ENCODE results near the gene KRT12. TPM values are rescaled to one million over a fixed set of nuclear protein-coding genes. Genes with fewer than 3 reads are reported as not detected.
A peak's percentile ranks its signal among the peaks of the same experiment; 100 is the strongest.

Gene KRT12
- total RNA-seq, 1 experiment from 2014 or later = 2.7 TPM

- DNase-seq = no peak
- no TSS peak for BruUV-seq (replicated peaks)
- Mint-ChIP-seq H3K27me3 (ENCODE audit: unreplicated experiment) (no peaks in the 10 kb centered on the region), H3K4me1 (ENCODE audit: low read depth, unreplicated experiment) (peaks cover 67% of the 10 kb centered on the region), H3K9me3 (ENCODE audit: low read depth, unreplicated experiment) (no peaks in the 10 kb centered on the region), H3K27ac (ENCODE audit: unreplicated experiment) (peak overlapping the region; percentile 46), H3K36me3 (ENCODE audit: insufficient read depth, unreplicated experiment) (peaks cover 12% of the 10 kb centered on the region), H3K4me3 (ENCODE audit: low read depth, unreplicated experiment) (no peak overlapping the region)
- CTCF ChIA-PET = interaction anchor here (0.6 to 7.9 kb wide), 43 partner anchors 10 to 1121 kb away, joined by 3 to 68 read pairs (median 6); partner anchors contain the start of genes KRT12, KRT15 and KRT23
- intact Hi-C loops (cut with micrococcal nuclease; ENCODE audit: unreplicated experiment) = loop anchor here (1.0 to 5.0 kb wide), 12 partner anchors 46 to 810 kb away; partner anchors contain the start of genes KRTAP1-1 and KRTAP2-3
- TF ChIP-seq, protein P1, sequence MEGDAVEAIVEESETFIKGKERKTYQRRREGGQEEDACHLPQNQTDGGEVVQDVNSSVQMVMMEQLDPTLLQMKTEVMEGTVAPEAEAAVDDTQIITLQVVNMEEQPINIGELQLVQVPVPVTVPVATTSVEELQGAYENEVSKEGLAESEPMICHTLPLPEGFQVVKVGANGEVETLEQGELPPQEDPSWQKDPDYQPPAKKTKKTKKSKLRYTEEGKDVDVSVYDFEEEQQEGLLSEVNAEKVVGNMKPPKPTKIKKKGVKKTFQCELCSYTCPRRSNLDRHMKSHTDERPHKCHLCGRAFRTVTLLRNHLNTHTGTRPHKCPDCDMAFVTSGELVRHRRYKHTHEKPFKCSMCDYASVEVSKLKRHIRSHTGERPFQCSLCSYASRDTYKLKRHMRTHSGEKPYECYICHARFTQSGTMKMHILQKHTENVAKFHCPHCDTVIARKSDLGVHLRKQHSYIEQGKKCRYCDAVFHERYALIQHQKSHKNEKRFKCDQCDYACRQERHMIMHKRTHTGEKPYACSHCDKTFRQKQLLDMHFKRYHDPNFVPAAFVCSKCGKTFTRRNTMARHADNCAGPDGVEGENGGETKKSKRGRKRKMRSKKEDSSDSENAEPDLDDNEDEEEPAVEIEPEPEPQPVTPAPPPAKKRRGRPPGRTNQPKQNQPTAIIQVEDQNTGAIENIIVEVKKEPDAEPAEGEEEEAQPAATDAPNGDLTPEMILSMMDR (IDR thresholded peaks at IDR 0.05; ENCODE audit: unreplicated experiment) = no peak
Observed at GRCh38 chr17:40857535-40857934, 9.5 kb downstream of the KRT12 start.

GRCh38 chr17:40854175-40854814 lies 12.7 kb downstream of the KRT12 start:
- TF ChIP-seq, protein P1 (IDR thresholded peaks at IDR 0.05; ENCODE audit: unreplicated experiment) = no peak
- intact Hi-C loops (cut with micrococcal nuclease; ENCODE audit: unreplicated experiment) = loop anchor here (1.0 to 5.0 kb wide), 3 partner anchors 36 to 643 kb away; no protein-coding TSS in a partner anchor
- Mint-ChIP-seq H3K27me3 (ENCODE audit: unreplicated experiment) (no peaks in the 10 kb centered on the region), H3K27ac (ENCODE audit: unreplicated experiment) (peak overlapping the region; percentile 86), H3K9me3 (ENCODE audit: low read depth, unreplicated experiment) (no peaks in the 10 kb centered on the region), H3K4me3 (ENCODE audit: low read depth, unreplicated experiment) (peak overlapping the region; percentile 33), H3K4me1 (ENCODE audit: low read depth, unreplicated experiment) (peaks cover 85% of the 10 kb centered on the region), H3K36me3 (ENCODE audit: insufficient read depth, unreplicated experiment) (peaks cover 24% of the 10 kb centered on the region)
- CTCF ChIA-PET = interaction anchor here (0.6 to 7.9 kb wide), 16 partner anchors 9 to 959 kb away, joined by 3 to 68 read pairs (median 4); partner anchors contain the start of gene KRTAP1-1
- DNase-seq = no peak
- BruUV-seq (replicated peaks) = no TSS peak

DNA sequence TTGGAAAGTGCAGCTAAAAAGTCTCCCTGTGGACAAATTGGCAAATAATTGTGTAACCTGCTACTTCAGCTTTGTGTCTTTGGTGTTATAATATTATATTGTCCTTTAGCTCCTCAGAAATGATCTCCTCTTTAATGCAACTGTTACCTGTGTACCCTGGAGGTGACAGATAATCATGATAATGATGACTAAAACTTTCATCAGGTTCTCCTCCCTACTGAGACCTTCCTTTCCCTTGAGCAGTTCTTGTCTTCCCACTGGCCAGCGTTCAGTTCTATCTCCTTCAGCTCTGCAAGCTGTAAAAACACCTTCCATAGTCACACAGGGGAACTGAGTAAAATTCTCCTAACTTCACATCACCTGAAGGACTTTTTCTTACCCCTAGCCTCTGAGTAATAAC lies 14.7 kb downstream of the KRT12 start:
- no peaks in the 10 kb centered on the region for H3K9me3 Mint-ChIP-seq (ENCODE audit: low read depth, unreplicated experiment)
- DNase-seq = no peak
- H3K4me3 Mint-ChIP-seq (ENCODE audit: low read depth, unreplicated experiment) = peak overlapping the region; percentile 0
- CTCF ChIA-PET = interaction anchor here (0.6 to 6.9 kb wide), 15 partner anchors 9 to 914 kb away, joined by 3 to 46 read pairs (median 4); partner anchors contain the start of genes SMARCE1 and WIPF2
- TF ChIP-seq, protein P1 (IDR thresholded peaks at IDR 0.05; ENCODE audit: unreplicated experiment) = no peak
- H3K27ac Mint-ChIP-seq (ENCODE audit: unreplicated experiment) = peak overlapping the region; percentile 74
- intact Hi-C loops (cut with micrococcal nuclease; ENCODE audit: unreplicated experiment) = loop anchor here (5.0 kb wide), 2 partner anchors 105 to 645 kb away; no protein-coding TSS in a partner anchor
- BruUV-seq (replicated peaks) = no TSS peak
- no peaks in the 10 kb centered on the region for H3K27me3 Mint-ChIP-seq (ENCODE audit: unreplicated experiment)
- peaks cover 24% of the 10 kb centered on the region for H3K36me3 Mint-ChIP-seq (ENCODE audit: insufficient read depth, unreplicated experiment)
- H3K4me1 Mint-ChIP-seq (ENCODE audit: low read depth, unreplicated experiment) = peaks cover 80% of the 10 kb centered on the region

DNA sequence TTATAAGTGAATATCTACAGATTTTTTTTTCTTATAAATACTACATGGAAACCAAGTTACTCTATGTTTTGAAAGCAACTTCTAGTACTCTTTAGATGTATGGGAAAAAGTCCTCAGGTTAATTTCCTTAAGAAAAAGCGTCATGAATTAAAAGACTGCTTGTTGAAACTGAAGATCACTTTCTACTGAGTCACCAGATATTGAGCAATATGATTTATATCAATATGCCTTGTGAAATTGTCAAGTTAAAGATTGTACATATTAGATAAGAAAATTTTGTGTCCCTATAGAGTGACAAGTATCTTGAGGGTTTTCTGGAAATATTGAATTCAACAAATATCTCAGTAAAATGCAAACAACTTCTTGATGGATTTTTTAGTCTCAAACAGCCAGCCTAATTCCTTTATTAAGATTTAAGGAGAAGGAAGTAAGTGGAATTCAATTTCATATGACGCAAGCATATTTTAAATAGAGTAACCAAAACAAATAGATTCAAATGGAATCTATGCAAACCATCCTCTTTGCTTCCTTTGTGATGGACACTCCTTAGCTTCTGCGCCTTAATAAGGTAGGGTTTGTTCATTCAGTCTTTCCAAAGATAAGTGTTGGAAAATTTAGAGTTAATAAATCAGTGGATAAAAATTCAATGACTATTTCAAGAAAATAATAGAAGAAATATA lies 16.6 kb downstream of the KRT12 start:
- peaks cover 24% of the 10 kb centered on the region for H3K36me3 Mint-ChIP-seq (ENCODE audit: insufficient read depth, unreplicated experiment)
- H3K9me3 Mint-ChIP-seq (ENCODE audit: low read depth, unreplicated experiment) = no peaks in the 10 kb centered on the region
- H3K27ac Mint-ChIP-seq (ENCODE audit: unreplicated experiment) = peak overlapping the region; percentile 74
- H3K4me1 Mint-ChIP-seq (ENCODE audit: low read depth, unreplicated experiment) = peaks cover 82% of the 10 kb centered on the region
- TF ChIP-seq, protein P1 (IDR thresholded peaks at IDR 0.05; ENCODE audit: unreplicated experiment) = no peak
- H3K4me3 Mint-ChIP-seq (ENCODE audit: low read depth, unreplicated experiment) = peak overlapping the region; percentile 4
- no peaks in the 10 kb centered on the region for H3K27me3 Mint-ChIP-seq (ENCODE audit: unreplicated experiment)
- no TSS peak for BruUV-seq (replicated peaks)
- intact Hi-C loops (cut with micrococcal nuclease; ENCODE audit: unreplicated experiment) = loop anchor here (1.0 to 5.0 kb wide), 7 partner anchors 32 to 1228 kb away; no protein-coding TSS in a partner anchor
- CTCF ChIA-PET = interaction anchor here (0.6 to 3.9 kb wide), 11 partner anchors 23 to 1229 kb away, joined by 3 to 31 read pairs (median 3); no protein-coding TSS in a partner anchor
- DNase-seq = no peak

Data from Calu3 (cell line).